ENCODE results near the gene AARS1. TPM values are rescaled to one million over a fixed set of nuclear protein-coding genes. Genes with fewer than 3 reads are reported as not detected.
"Not testable (repeated sequence)": the region's sequence is repeated elsewhere in the genome, so short reads cannot be mapped to it uniquely, and the experiment has no call there.

Gene AARS1
- total RNA-seq, 4 donors from 2014 or later, result 30.3 to 50.6 (median 43.4) TPM

DNA sequence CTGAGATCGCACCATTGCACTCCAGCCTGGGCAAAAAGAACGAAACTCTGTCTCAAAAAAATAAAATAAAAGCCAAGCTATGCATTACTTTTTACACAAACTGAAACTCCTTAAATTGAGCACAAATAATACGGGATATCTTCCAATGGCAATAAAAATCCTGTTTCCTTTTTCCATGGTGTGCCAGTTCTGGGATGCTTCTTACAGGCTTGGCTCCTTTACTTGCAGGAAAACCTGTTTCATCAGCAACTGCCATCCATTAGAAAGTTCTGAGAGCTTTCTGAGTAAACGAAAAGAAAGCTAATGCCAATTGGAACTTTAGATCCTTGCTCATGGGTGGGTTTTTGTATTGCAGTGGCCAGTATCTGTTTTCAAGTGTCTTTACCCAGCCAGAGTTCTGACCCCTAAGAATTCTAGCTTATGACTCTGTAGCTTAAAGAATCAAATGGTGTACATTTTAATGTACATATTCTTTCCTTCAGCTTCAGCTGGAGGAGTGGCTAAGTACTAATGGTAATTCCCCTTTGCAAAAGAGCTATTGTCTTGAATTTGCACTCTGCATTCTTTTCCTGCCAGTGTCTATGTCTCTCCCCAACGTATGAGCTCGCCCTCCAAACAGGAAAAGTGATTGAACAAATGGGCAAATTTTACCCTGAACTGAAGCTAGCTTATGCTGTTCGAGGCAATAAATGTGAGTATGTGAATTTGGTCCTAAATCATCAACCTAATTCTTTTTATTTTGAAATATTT, 35.9 kb upstream of the AARS1 start:
- Histone ChIP-seq H3K4me1 (no peaks in the 10 kb centered on the region), H3K9me3 (no peaks in the 10 kb centered on the region), H3K36me3 (peaks cover 0 to 100% (median 29%) of the 10 kb centered on the region in 3 donors), H3K4me3 (no peak overlapping the region), H3K27me3 (no peaks in the 10 kb centered on the region), H3K27ac (no peak overlapping the region)
- no peak for DNase-seq
- intact Hi-C loops (cut with DNase I), result no loop called here
- WGBS, 2 donors, result 86 to 92% methylated on average over 7 of the region's 7 CpGs
- TF ChIP-seq, protein P1, sequence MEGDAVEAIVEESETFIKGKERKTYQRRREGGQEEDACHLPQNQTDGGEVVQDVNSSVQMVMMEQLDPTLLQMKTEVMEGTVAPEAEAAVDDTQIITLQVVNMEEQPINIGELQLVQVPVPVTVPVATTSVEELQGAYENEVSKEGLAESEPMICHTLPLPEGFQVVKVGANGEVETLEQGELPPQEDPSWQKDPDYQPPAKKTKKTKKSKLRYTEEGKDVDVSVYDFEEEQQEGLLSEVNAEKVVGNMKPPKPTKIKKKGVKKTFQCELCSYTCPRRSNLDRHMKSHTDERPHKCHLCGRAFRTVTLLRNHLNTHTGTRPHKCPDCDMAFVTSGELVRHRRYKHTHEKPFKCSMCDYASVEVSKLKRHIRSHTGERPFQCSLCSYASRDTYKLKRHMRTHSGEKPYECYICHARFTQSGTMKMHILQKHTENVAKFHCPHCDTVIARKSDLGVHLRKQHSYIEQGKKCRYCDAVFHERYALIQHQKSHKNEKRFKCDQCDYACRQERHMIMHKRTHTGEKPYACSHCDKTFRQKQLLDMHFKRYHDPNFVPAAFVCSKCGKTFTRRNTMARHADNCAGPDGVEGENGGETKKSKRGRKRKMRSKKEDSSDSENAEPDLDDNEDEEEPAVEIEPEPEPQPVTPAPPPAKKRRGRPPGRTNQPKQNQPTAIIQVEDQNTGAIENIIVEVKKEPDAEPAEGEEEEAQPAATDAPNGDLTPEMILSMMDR (IDR thresholded peaks at IDR 0.05), result no peak
- TF ChIP-seq POLR2A (IDR thresholded peaks at IDR 0.05), result no peak

DNA sequence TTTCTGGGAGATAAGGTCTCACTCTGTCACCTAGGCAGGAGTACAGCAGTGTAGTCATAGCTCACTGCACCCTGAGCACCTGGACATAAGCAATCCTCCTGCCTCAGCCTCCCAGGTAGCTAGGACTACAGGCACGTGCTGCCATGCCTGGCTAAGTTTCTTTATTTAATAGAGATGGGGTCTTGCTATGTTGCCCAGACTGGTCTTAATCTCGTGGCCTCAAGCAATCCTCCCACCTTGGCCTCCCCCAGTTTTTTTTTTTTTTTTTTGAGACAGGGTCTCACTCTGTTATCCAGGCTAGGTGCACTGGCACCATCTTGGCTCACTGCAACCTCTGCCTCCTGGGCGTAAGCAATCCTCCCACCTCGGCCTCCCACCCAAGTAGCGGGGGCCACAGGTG, 30.8 kb upstream of the AARS1 start:
- peaks cover 6 to 100% (median 53%) of the 10 kb centered on the region in 3 donors for H3K36me3 ChIP-seq
- no peaks in the 10 kb centered on the region for H3K27me3 ChIP-seq
- H3K4me1 ChIP-seq, result no peaks in the 10 kb centered on the region
- H3K27ac ChIP-seq, result no peak overlapping the region
- 96 to 99% methylated on average over 5 of the region's 5 CpGs for WGBS, 2 donors
- no peak for DNase-seq
- intact Hi-C loops (cut with DNase I), result no loop called here
- no peaks in the 10 kb centered on the region for H3K9me3 ChIP-seq
- TF ChIP-seq, protein P1 (IDR thresholded peaks at IDR 0.05), result no peak
- TF ChIP-seq POLR2A (IDR thresholded peaks at IDR 0.05), result no peak
- no peak overlapping the region for H3K4me3 ChIP-seq

DNA sequence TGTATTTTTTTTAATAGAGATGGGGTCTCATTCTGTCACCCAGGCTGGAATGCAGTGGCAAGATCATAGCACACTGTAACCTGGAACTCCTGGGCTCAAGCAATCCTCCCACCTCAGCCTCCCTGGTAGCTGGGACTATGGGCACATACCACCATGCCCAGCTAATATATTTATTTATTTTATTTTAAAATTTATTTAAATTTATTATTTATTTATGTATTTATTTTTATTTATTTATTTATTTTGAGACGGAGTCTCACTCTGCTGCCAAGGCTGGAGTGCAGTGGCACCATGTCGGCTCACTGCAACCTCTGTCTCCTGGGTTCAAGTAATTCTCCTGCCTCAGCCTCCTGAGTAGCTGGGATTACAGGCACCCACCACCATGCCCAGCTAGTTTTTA, 18.4 kb upstream of the AARS1 start:
- H3K4me1 ChIP-seq; H3K27ac ChIP-seq; H3K4me3 ChIP-seq; H3K9me3 ChIP-seq; H3K27me3 ChIP-seq; DNase-seq; intact Hi-C loops (cut with DNase I): not testable (repeated sequence)
- peaks cover 0 to 27% (median 0%) of the 10 kb centered on the region in 3 donors for H3K36me3 ChIP-seq
- 98 to 100% methylated on average over 2 of the region's 2 CpGs for WGBS, 2 donors

DNA sequence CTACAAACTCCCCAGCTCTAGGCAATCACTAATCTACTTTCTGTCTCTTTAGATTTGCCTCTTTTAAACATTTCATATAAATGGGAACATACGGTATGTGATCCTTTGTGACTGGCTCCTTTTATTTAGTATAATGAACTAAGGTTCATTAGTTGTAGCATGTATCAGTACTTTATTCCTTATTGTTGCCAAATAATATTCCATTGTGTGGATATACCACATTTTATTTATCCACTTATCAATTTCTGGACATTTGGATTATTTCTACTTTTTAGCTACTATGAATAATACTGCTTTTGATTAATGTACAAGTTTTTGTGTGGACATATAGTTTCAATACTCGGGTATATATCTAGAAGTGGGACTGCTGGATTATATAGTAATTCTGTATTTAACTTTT, 17.6 kb upstream of the AARS1 start:
- 82 to 93% methylated on average over 2 of the region's 2 CpGs for WGBS, 2 donors
- H3K27ac ChIP-seq, result no peak overlapping the region
- TF ChIP-seq, protein P1 (IDR thresholded peaks at IDR 0.05), result no peak
- no peak for TF ChIP-seq POLR2A (IDR thresholded peaks at IDR 0.05)
- H3K9me3 ChIP-seq, result no peaks in the 10 kb centered on the region
- no peak for DNase-seq
- no peaks in the 10 kb centered on the region for H3K4me1 ChIP-seq
- H3K4me3 ChIP-seq, result no peak overlapping the region
- H3K36me3 ChIP-seq, result peaks cover 0 to 32% (median 0%) of the 10 kb centered on the region in 3 donors
- intact Hi-C loops (cut with DNase I), result no loop called here
- no peaks in the 10 kb centered on the region for H3K27me3 ChIP-seq

DNA sequence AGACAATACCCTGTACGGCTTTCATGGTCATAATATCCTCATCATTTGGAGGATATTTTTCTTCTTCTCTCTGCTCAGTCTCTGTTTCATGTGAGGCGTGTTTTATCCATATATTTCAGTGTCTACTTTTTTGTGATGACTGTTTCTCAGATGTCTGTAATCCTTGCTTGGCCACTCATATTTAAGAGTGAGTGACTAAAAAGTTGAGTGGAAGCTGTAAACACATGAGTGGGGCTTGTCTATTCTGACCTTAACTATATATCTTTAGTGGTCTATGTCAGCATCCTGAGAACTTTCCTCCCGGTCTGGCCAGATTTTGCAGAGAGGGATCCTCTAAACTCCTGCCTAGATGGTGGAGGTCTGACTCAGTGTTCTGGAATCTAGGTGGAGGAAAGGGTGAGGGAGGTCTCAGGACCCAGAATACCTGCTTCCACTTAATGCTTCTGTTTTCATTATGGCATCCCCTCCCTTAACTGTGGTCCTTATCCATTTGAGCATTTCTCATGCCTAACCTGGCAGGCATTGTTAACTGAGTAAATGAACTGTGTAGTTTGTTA, 15.7 kb upstream of the AARS1 start:
- WGBS, 2 donors, result 58 to 69% methylated on average over 3 of the region's 3 CpGs
- peaks cover 0 to 6% (median 0%) of the 10 kb centered on the region in 3 donors for H3K4me1 ChIP-seq
- H3K4me3 ChIP-seq, result no peak overlapping the region
- no peaks in the 10 kb centered on the region for H3K27me3 ChIP-seq
- TF ChIP-seq, protein P1 (IDR thresholded peaks at IDR 0.05), result no peak
- no peak for TF ChIP-seq POLR2A (IDR thresholded peaks at IDR 0.05)
- H3K9me3 ChIP-seq, result peaks cover 0 to 6% (median 0%) of the 10 kb centered on the region in 3 donors
- no peak overlapping the region for H3K27ac ChIP-seq
- intact Hi-C loops (cut with DNase I), result no loop called here
- no peak for DNase-seq
- peaks cover 0 to 37% (median 0%) of the 10 kb centered on the region in 3 donors for H3K36me3 ChIP-seq

Measured in esophagus squamous epithelium (tissue), 5 donors.